MM.1S (cell line): ENCODE measurements around the gene TCHHL1.

ENCODE experiments used
- DNase-seq: peaks from one replicate; pipeline ENCODE4 v3.0.0-alpha.2; 2015
- H2AFZ ChIP-seq: fragments of 300-600 bp; sonication (generic); 2 replicates; pipeline ENCODE4 v1.6.0; 2016; ENCODE audit warnings: antibody characterized with exemption, low read length
- H3F3A ChIP-seq: fragments of 300-600 bp; sonication (generic); 2 replicates; pipeline ENCODE4 v1.6.1; 2016; ENCODE audit warnings: mild to moderate bottlenecking, antibody characterized with exemption, low read length, moderate library complexity, mixed read lengths; ENCODE audit not compliant: insufficient read depth
- H3K27ac ChIP-seq: fragments of 300-600 bp; sonication (generic); 2 replicates; pipeline ENCODE4 v1.5.1; 2016; ENCODE audit warnings: mild to moderate bottlenecking, low read length
- H3K27me3 ChIP-seq: fragments of 300-600 bp; sonication (generic); replicated peaks from 2 replicates; pipeline ENCODE4 v1.6.0; 2016; ENCODE audit warnings: low read length; ENCODE audit not compliant: insufficient read depth
- H3K36me3 ChIP-seq: fragments of 300-600 bp; sonication (generic); replicated peaks from 2 replicates; pipeline ENCODE4 v1.6.1; 2016; ENCODE audit warnings: mild to moderate bottlenecking, low read length, mixed read lengths; ENCODE audit not compliant: insufficient read depth
- H3K4me1 ChIP-seq: fragments of 300-600 bp; sonication (generic); 2 replicates; pipeline ENCODE4 v1.6.1; 2016; ENCODE audit warnings: low read length, mixed read lengths
- H3K4me2 ChIP-seq: fragments of 300-600 bp; sonication (generic); 2 replicates; pipeline ENCODE4 v1.6.0; 2016; ENCODE audit warnings: low read depth, low read length
- H3K4me3 ChIP-seq: fragments of 300-600 bp; sonication (generic); 2 replicates; pipeline ENCODE4 v1.5.1; 2016; ENCODE audit warnings: low read length, mixed read lengths
- H3K79me2 ChIP-seq: fragments of 300-600 bp; sonication (generic); 2 replicates; pipeline ENCODE4 v1.6.1; 2016; ENCODE audit warnings: mixed run types, low read length, mixed read lengths
- H3K9ac ChIP-seq: fragments of 300-600 bp; sonication (generic); 2 replicates; pipeline ENCODE4 v1.6.1; 2016; ENCODE audit warnings: low read length, mixed read lengths
- H3K9me2 ChIP-seq: fragments of 300-600 bp; sonication (generic); replicated peaks from 2 replicates; pipeline ENCODE4 v1.6.1; 2016; ENCODE audit warnings: mild to moderate bottlenecking, low read length, mixed read lengths; ENCODE audit not compliant: insufficient read depth
- H3K9me3 ChIP-seq: fragments of 300-600 bp; sonication (generic); replicated peaks from 2 replicates; pipeline ENCODE4 v1.6.1; 2016; ENCODE audit warnings: mild to moderate bottlenecking, low read length, mixed read lengths; ENCODE audit not compliant: insufficient read depth
- H4K20me1 ChIP-seq: fragments of 300-600 bp; sonication (generic); 2 replicates; pipeline ENCODE4 v1.6.1; 2016; ENCODE audit warnings: mild to moderate bottlenecking, low read length, moderate library complexity, mixed read lengths; ENCODE audit not compliant: insufficient read depth
- CTCF ChIP-seq: fragments of 300-600 bp; sonication (generic); IDR thresholded peaks from 2 replicates; pipeline ENCODE4 v1.5.1; 2016; ENCODE audit warnings: antibody characterized with exemption, low read length, mixed read lengths
- EZH2 ChIP-seq: fragments of 300-600 bp; sonication (generic); optimal IDR thresholded peaks from 2 replicates; pipeline ENCODE3; 2017; ENCODE audit warnings: low read depth, mild to moderate bottlenecking, antibody characterized with exemption, low read length, mixed read lengths
- EZH2phosphoT487 ChIP-seq: fragments of 300-600 bp; sonication (generic); IDR thresholded peaks from 2 replicates; pipeline ENCODE4 v1.6.1; 2018; ENCODE audit warnings: antibody characterized with exemption, low read length

TCHHL1 gene

GRCh38 chr1:152052606-152053005 is 36.3 kb downstream of the TCHHL1 start:
- TF ChIP-seq EZH2 (no peak), EZH2phosphoT487 (no peak), CTCF (peak; percentile 98)
- Histone ChIP-seq H3K4me1 (peaks cover 8% of the 10 kb centered on the region), H3K4me3 (no peak overlapping the region), H3K79me2 (no peaks in the 10 kb centered on the region), H3K27me3 (no peaks in the 10 kb centered on the region), H3K9me2 (no peaks in the 10 kb centered on the region), H3K9ac (no peak overlapping the region), H3K36me3 (no peaks in the 10 kb centered on the region), H3F3A (peaks cover 13% of the 10 kb centered on the region), H3K27ac (no peak overlapping the region), H2AFZ (no peak overlapping the region), H4K20me1 (no peaks in the 10 kb centered on the region), H3K4me2 (no peak overlapping the region), H3K9me3 (no peaks in the 10 kb centered on the region)
- peak; percentile 91 for DNase-seq

GRCh38 chr1:152050886-152051675 is 37.8 kb downstream of the TCHHL1 start:
- Histone ChIP-seq H3K36me3 (no peaks in the 10 kb centered on the region), H3K9ac (no peak overlapping the region), H3F3A (peaks cover 23% of the 10 kb centered on the region), H4K20me1 (no peaks in the 10 kb centered on the region), H3K27ac (no peak overlapping the region), H3K4me2 (no peak overlapping the region), H3K9me3 (no peaks in the 10 kb centered on the region), H3K27me3 (no peaks in the 10 kb centered on the region), H3K4me3 (no peak overlapping the region), H3K9me2 (no peaks in the 10 kb centered on the region), H3K4me1 (peaks cover 18% of the 10 kb centered on the region), H3K79me2 (no peaks in the 10 kb centered on the region), H2AFZ (no peak overlapping the region)
- DNase-seq: no peak
- TF ChIP-seq EZH2phosphoT487 (no peak), EZH2 (no peak), CTCF (no peak)

GRCh38 chr1:152049291-152050083 is 39.4 kb downstream of the TCHHL1 start:
- H3K27me3 ChIP-seq: no peaks in the 10 kb centered on the region
- H3K36me3 ChIP-seq: no peaks in the 10 kb centered on the region
- no peak overlapping the region for H3K27ac ChIP-seq
- no peaks in the 10 kb centered on the region for H3K9me3 ChIP-seq
- H3K4me2 ChIP-seq: no peak overlapping the region
- TF ChIP-seq EZH2phosphoT487 (no peak), CTCF (no peak), EZH2 (no peak)
- H3K9me2 ChIP-seq: no peaks in the 10 kb centered on the region
- H3K79me2 ChIP-seq: no peaks in the 10 kb centered on the region
- DNase-seq: no peak
- H4K20me1 ChIP-seq: no peaks in the 10 kb centered on the region
- peaks cover 23% of the 10 kb centered on the region for H3F3A ChIP-seq
- no peak overlapping the region for H3K9ac ChIP-seq
- H2AFZ ChIP-seq: no peak overlapping the region
- H3K4me3 ChIP-seq: no peak overlapping the region
- peaks cover 18% of the 10 kb centered on the region for H3K4me1 ChIP-seq
